Measurements from ENCODE around the gene MCUB.
"Not testable (repeated sequence)": the region's sequence is repeated elsewhere in the genome, so short reads cannot be mapped to it uniquely, and the experiment has no call there.

Gene MCUB

GRCh38 chr4:109579997-109580396, 20.0 kb downstream of the MCUB start:
- not testable (repeated sequence) for DNase-seq (ENCODE audit: low read depth)

GRCh38 chr4:109588176-109588575, 28.1 kb downstream of the MCUB start:
- DNase-seq (ENCODE audit: low read depth) = peak; percentile 10

- DNase-seq (ENCODE audit: low read depth) = no peak
Measured at GRCh38 chr4:109589119-109589518, 29.1 kb downstream of the MCUB start.

GRCh38 chr4:109589605-109590004, 29.6 kb downstream of the MCUB start:
- no peak for DNase-seq (ENCODE audit: low read depth)

GRCh38 chr4:109590905-109591304, 30.9 kb downstream of the MCUB start:
- DNase-seq (ENCODE audit: low read depth) = no peak

GRCh38 chr4:109592367-109592766, 32.3 kb downstream of the MCUB start:
- DNase-seq (ENCODE audit: low read depth) = no peak

- DNase-seq (ENCODE audit: low read depth) = not testable (repeated sequence)
Measured at GRCh38 chr4:109595123-109595522, 35.1 kb downstream of the MCUB start.

GRCh38 chr4:109596420-109597085, 36.5 kb downstream of the MCUB start:
- DNase-seq (ENCODE audit: low read depth) = not testable (repeated sequence)

- no peak for DNase-seq (ENCODE audit: low read depth)
Measured at GRCh38 chr4:109599046-109599652, 39.1 kb downstream of the MCUB start.

- DNase-seq (ENCODE audit: low read depth) = no peak
Measured at GRCh38 chr4:109600431-109600830, 40.4 kb downstream of the MCUB start.

- no peak for DNase-seq (ENCODE audit: low read depth)
Measured at GRCh38 chr4:109601336-109601735, 41.3 kb downstream of the MCUB start.

- DNase-seq (ENCODE audit: low read depth) = no peak
Measured at GRCh38 chr4:109607976-109608375, 47.9 kb downstream of the MCUB start.

- DNase-seq (ENCODE audit: low read depth) = no peak
Measured at GRCh38 chr4:109608879-109609278, 48.8 kb downstream of the MCUB start.

GRCh38 chr4:109609431-109609830, 49.4 kb downstream of the MCUB start:
- no peak for DNase-seq (ENCODE audit: low read depth)

- DNase-seq (ENCODE audit: low read depth) = no peak
Measured at GRCh38 chr4:109610489-109610888, 50.4 kb downstream of the MCUB start.

- DNase-seq (ENCODE audit: low read depth) = no peak
Measured at GRCh38 chr4:109611045-109611646, 51.1 kb downstream of the MCUB start.

GRCh38 chr4:109614015-109614414, 54.0 kb downstream of the MCUB start:
- DNase-seq (ENCODE audit: low read depth) = no peak

- no peak for DNase-seq (ENCODE audit: low read depth)
Measured at GRCh38 chr4:109614466-109614865, 54.4 kb downstream of the MCUB start.

- DNase-seq (ENCODE audit: low read depth) = no peak
Measured at GRCh38 chr4:109615742-109616141, 55.7 kb downstream of the MCUB start.

GRCh38 chr4:109616243-109616642, 56.2 kb downstream of the MCUB start:
- no peak for DNase-seq (ENCODE audit: low read depth)

GRCh38 chr4:109622626-109623025, 62.6 kb downstream of the MCUB start:
- no peak for DNase-seq (ENCODE audit: low read depth)

GRCh38 chr4:109624536-109624935, 64.5 kb downstream of the MCUB start:
- no peak for DNase-seq (ENCODE audit: low read depth)

GRCh38 chr4:109627361-109627760, 67.3 kb downstream of the MCUB start:
- no peak for DNase-seq (ENCODE audit: low read depth)

GRCh38 chr4:109629775-109630174, 69.7 kb downstream of the MCUB start:
- no peak for DNase-seq (ENCODE audit: low read depth)

Data from stimulated activated CD8-positive, alpha-beta memory T cell treated with anti-CD3 and anti-CD28 coated beads, Interleukin-12 subunit alpha, Interleukin-12 subunit beta, amount 100 ng/mL, for 4 hours (primary cell).